NT2/D1 (cell line): ENCODE data around the gene BEND7.

ENCODE experiments used
- DNase-seq: peaks from one replicate; pipeline ENCODE4 v3.0.0-alpha.2; 2011; ENCODE audit warnings: low read depth, low spot score
- H3K27me3 ChIP-seq: 2 replicates; pipeline ENCODE4 v1.6.0; 2011; ENCODE audit warnings: mild to moderate bottlenecking; ENCODE audit not compliant: insufficient read length, insufficient read depth
- H3K36me3 ChIP-seq: 2 replicates; pipeline ENCODE4 v1.6.1; 2011; ENCODE audit warnings: mild to moderate bottlenecking, low read length, mixed read lengths; ENCODE audit not compliant: insufficient read depth, insufficient read length
- H3K4me1 ChIP-seq: 2 replicates; pipeline ENCODE4 v1.5.1; 2011; ENCODE audit not compliant: insufficient read depth, insufficient read length
- H3K4me3 ChIP-seq: 2 replicates; pipeline ENCODE4 v1.5.1; 2011; ENCODE audit warnings: low read depth; ENCODE audit not compliant: insufficient read length
- H3K9ac ChIP-seq: 2 replicates; pipeline ENCODE4 v1.6.0; 2011; ENCODE audit warnings: low read depth; ENCODE audit not compliant: insufficient read length
- H3K9me3 ChIP-seq: 2 replicates; pipeline ENCODE4 v1.5.1; 2011; ENCODE audit warnings: mild to moderate bottlenecking, low read length; ENCODE audit not compliant: insufficient read depth
- SUZ12 ChIP-seq: IDR thresholded peaks from 2 replicates; pipeline ENCODE4 v1.6.1; 2011; ENCODE audit not compliant: insufficient read length, insufficient read depth; ENCODE audit errors: extremely low read depth
- YY1 ChIP-seq: IDR thresholded peaks from 2 replicates; pipeline ENCODE4 v1.6.1; 2011; ENCODE audit not compliant: insufficient read length, insufficient read depth
- ZNF274 ChIP-seq: IDR thresholded peaks from 2 replicates; pipeline ENCODE4 v1.6.1; 2011; ENCODE audit warnings: mild to moderate bottlenecking, low read depth, low read length

Gene BEND7

DNA sequence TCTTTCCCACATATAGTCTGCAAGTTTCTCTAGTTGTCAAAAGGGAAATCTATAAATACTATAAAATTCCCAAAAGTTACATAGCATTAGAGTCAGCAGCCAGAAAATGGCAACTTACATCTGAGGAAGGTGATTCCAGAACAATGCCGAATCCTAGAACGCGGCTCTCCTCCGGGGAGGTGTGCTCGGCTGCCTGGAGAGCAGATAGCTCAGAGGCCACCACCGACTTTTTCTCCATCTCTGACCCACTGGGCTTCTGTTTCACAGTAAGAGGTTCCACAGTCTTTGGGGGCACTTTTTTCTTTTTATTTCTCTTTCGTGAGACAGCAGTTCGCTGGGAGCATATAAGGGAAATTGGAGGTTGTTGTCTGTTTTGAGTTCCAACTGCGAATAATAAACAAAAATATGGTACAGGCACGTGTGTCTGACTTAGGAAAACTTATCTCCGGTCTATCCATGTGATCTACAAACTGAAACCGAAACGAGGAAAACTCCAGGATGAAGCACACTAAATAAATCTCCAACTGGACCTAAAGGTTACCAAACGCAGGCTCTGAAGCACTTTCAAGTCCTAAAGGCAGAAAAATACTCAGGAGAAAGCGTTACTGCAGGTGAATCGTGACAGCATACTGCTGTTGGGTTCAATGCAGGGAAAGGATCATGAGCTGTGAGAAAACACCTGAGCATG lies 36.2 kb downstream of the BEND7 start:
- H3K4me1 ChIP-seq = peaks cover 3% of the 10 kb centered on the region

DNA sequence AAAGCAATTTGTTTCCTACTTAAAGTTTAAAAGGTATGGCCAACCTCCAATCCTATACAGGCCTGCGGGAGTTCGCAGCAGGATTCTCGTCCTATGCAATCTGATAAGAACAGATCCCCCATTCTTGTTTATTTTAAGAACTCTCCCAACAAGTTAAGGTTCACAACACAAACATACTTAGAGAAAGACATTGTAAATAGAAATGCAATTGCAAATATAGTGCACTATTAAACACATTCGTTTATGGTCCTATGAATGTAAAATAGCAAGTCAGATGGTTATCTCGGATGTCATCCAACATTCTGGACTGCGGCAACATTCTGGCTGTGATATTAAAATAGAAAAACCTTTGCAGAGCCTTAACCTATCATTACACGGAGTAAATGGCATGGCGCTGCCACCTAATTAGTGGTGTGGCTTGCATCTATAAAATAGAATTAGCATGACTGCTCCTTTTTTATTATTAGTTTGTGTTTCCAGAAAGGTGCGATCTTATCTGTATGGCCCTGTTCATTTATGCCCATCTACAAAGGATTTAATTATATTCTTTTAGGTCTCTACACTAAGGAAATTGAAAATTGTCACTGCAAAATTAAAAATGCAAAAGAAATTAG lies 37.0 kb downstream of the BEND7 start:
- Histone ChIP-seq H3K4me1 (peaks cover 3% of the 10 kb centered on the region), H3K9ac (no peak overlapping the region), H3K27me3 (no peaks in the 10 kb centered on the region), H3K9me3 (no peaks in the 10 kb centered on the region), H3K36me3 (no peaks in the 10 kb centered on the region), H3K4me3 (no peak overlapping the region)
- DNase-seq = no peak
- no peak for TF ChIP-seq ZNF274
- no peak for TF ChIP-seq SUZ12
- TF ChIP-seq YY1 = no peak

More for the DNA sequence above, 36.2 kb downstream of the BEND7 start:
- Histone ChIP-seq H3K9me3 (no peaks in the 10 kb centered on the region), H3K4me3 (no peak overlapping the region), H3K27me3 (no peaks in the 10 kb centered on the region), H3K9ac (no peak overlapping the region), H3K36me3 (no peaks in the 10 kb centered on the region)
- no peak for TF ChIP-seq YY1
- no peak for TF ChIP-seq SUZ12
- TF ChIP-seq ZNF274 = no peak
- DNase-seq = no peak

DNA sequence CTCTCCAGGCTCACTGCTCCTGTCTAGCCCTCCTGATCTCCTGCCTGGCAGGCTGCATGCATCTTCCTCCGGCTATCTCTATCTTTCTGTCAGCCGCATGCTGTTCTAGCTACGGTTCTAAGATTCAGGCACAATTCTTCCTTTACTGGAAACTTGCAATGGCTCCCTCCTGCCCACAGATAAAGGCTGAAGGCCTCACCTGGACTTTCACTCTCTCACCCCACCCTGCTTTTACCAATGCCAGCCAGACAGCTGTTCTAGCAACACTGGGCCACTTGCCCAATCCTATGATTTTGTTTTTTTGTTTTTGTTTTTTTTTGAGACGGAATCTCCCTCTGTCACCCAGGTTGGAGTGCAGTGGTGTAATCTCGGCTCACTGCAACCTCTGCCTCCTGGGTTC lies 38.3 kb downstream of the BEND7 start:
- Histone ChIP-seq H3K27me3 (no peaks in the 10 kb centered on the region), H3K4me1 (no peaks in the 10 kb centered on the region), H3K4me3 (no peak overlapping the region), H3K36me3 (no peaks in the 10 kb centered on the region), H3K9me3 (no peaks in the 10 kb centered on the region), H3K9ac (no peak overlapping the region)
- TF ChIP-seq YY1 (no peak), SUZ12 (no peak), ZNF274 (no peak)
- no peak for DNase-seq

DNA sequence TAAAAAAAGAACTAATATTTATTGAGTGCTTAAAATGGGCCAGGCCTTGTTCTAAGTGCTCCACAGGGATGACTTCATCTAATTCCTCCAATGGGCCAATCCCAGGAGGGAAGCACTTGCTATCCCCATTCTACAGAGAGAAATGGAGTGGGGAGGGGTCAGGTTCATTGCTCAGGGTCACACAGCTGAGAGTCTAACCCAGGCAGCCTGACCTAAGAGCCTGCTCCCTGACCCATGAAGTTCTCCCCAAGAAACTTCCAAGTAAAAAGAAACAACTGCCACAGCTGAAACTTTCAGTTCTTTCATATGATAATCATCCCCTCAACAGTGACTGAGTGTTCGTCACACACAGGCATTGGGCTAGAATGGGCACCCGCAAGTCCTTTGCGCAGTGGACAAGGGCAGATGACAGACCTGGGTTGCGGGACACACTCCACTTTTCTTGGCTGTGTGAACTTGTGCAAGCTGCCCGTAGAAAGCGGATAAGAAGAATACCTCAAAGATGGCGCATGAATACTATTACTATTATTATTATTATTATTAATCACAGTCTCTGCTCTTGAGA lies 39.7 kb downstream of the BEND7 start:
- no peak for TF ChIP-seq ZNF274
- no peak for TF ChIP-seq SUZ12
- TF ChIP-seq YY1 = no peak
- H3K4me3 ChIP-seq = no peak overlapping the region

DNA sequence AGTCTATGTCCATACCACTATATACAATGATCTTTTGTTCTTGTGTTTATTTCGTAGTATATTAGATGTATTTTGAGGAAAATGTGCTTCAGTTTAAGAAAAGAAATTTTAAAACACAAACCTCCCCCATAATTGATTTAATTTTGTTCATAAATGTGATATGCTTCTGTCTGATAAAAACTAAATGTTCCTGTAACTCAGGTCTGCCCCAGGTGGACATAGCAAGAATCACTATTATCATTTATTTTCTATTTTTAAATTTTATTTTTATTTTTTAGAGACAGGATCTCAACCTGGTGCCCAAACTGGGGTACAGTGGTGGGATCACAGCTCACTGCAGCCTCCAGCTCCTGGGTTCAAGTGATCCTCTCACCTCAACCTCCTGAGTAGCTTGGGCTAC lies 43.2 kb downstream of the BEND7 start:
- peaks cover 2% of the 10 kb centered on the region for H3K36me3 ChIP-seq
- H3K4me3 ChIP-seq = no peak overlapping the region
- H3K9ac ChIP-seq = no peak overlapping the region
- TF ChIP-seq YY1 (no peak), ZNF274 (no peak), SUZ12 (no peak)
- no peak for DNase-seq
- no peaks in the 10 kb centered on the region for H3K4me1 ChIP-seq
- no peaks in the 10 kb centered on the region for H3K27me3 ChIP-seq
- no peaks in the 10 kb centered on the region for H3K9me3 ChIP-seq

More for the DNA sequence above, 39.7 kb downstream of the BEND7 start:
- Histone ChIP-seq H3K9ac (no peak overlapping the region), H3K27me3 (no peaks in the 10 kb centered on the region), H3K4me1 (no peaks in the 10 kb centered on the region), H3K36me3 (no peaks in the 10 kb centered on the region), H3K9me3 (no peaks in the 10 kb centered on the region)
- DNase-seq = no peak

DNA sequence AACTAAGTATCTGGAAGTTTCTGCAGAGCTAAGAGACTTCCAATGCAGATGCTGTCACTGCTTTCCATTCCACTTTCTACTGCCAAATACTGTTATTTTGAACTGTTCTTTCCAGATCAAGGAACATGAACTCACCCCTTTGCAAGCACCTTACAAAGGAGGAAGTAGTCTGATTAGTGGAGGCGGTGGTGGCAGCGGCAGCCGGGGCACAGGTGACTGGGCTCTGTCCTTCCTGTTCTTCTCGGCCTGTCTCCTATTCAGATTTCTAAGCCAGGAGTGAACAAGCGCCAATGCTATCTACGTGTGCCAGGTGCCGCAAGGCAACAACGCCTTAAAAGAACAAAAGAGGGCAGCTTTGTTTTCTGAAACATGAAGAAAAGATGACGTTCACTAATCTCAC lies 44.9 kb downstream of the BEND7 start:
- H3K9me3 ChIP-seq = no peaks in the 10 kb centered on the region
- TF ChIP-seq ZNF274 (no peak), YY1 (no peak), SUZ12 (no peak)
- no peak for DNase-seq
- H3K36me3 ChIP-seq = peaks cover 2% of the 10 kb centered on the region
- H3K4me3 ChIP-seq = no peak overlapping the region
- H3K27me3 ChIP-seq = no peaks in the 10 kb centered on the region
- no peak overlapping the region for H3K9ac ChIP-seq
- no peaks in the 10 kb centered on the region for H3K4me1 ChIP-seq

DNA sequence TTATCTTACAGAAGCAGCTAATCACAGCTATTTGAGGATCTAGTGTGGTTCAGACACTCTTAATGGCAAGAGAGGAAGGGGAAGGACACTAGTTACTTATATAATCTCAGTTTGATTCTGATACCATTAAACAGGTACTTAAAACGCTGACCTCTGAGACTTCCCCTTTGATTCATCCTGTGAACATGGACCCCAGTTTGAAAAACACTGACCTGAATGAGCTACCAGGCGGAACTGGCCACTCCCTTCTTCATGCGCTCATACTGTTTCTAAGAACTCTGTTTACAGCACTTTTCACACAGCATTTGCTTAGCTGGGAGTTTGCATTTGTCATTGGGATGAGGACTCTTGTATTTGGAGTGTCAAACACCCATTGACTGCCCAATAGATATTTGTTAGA lies 45.7 kb downstream of the BEND7 start:
- Histone ChIP-seq H3K36me3 (peaks cover 2% of the 10 kb centered on the region), H3K9ac (no peak overlapping the region), H3K27me3 (no peaks in the 10 kb centered on the region), H3K4me3 (no peak overlapping the region), H3K4me1 (no peaks in the 10 kb centered on the region), H3K9me3 (no peaks in the 10 kb centered on the region)
- TF ChIP-seq ZNF274 (no peak), YY1 (no peak), SUZ12 (no peak)
- no peak for DNase-seq
